ENCODE data around the gene JPT2.
"Not testable (repeated sequence)": the region's sequence is repeated elsewhere in the genome, so short reads cannot be mapped to it uniquely, and the experiment has no call there.

The JPT2 gene

DNA sequence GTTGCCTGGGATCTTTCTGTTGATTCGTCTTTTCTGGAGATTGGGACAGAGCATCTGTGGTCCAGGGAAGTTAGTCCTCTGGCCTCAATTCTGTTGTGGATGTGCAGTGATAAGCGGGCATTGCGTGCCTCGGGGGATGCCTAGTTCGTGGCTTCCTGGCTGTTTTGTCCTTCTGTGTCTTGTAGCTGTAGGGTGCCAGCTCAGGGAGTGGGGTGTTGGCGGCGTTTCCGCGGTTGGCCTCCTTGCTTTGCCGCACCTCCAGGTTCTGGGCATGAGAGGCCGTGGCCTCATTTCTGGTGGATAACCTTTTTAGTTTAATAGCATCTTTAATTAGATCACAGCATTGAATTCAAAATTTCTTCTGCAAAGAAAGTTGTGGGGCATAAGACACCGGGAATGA is 1.4 kb upstream of the JPT2 start:
- no peak for DNase-seq (ENCODE audit: low spot score)

- DNase-seq (ENCODE audit: low spot score) = no peak
Measured at GRCh38 chr16:1677339-1677738, 740 bp upstream of the JPT2 start.

- DNase-seq (ENCODE audit: low spot score) = peak; percentile 29
Measured at GRCh38 chr16:1678500-1679098, 520 bp downstream of the JPT2 start.

DNA sequence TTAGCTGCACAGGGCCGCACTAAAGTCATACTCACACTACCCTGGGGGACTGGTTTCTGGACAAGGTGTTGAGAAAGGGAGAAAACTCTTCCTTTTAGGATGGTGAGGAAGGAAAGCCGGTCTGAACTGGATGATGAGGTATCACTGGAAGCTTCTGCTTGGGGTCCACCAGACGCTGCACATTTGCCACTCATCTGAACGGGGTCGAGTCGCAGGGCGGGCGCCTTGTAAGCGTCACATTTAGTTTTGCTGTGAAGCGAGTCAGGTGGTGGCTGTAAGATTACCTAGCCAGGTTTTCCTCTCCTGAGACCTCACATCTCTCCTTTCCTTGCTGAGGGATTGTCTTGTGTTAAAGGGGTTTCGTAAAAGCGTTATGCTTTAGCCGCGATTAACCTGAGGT is 2.3 kb downstream of the JPT2 start:
- DNase-seq (ENCODE audit: low spot score) = no peak

GRCh38 chr16:1681032-1681431 is 3.0 kb downstream of the JPT2 start:
- DNase-seq (ENCODE audit: low spot score) = no peak

- no peak for DNase-seq (ENCODE audit: low spot score)
Measured at GRCh38 chr16:1687427-1688316, 9.6 kb downstream of the JPT2 start.

DNA sequence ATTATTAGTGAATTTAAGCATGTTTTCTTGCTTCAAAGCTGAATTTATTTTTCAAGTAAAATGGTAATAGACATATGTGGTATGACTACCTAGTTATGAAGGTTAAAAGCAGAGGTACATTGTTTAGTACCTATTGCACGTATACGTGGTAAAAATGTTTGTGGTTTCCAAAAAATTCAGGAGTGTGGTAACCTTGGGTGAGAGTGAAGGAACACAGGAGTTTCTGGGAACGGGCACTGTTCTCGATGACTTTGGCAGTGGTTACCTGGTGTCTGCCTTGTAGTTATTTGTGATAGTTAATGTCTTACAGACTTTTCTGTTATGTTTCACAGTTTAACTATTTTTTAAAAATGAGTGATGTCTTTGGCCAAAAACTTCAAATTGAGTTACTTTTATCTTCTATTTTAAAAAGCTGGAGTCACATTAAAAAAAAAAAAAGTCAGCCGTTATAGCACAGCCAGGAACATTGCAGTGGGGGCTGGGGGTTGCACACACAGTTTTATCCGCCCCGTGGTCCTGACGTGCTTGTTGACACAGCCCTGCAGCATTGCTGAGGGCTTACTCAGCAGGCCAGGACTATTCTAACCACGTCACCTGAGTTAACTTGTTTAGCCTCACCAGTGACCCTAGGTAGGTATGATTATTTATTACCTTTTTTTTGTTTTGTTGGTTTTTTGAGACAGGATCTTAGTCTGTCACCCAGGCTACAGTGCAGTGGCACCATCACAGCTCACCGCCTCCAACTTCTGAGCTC is 10.9 kb downstream of the JPT2 start:
- no peak for DNase-seq (ENCODE audit: low spot score)

DNA sequence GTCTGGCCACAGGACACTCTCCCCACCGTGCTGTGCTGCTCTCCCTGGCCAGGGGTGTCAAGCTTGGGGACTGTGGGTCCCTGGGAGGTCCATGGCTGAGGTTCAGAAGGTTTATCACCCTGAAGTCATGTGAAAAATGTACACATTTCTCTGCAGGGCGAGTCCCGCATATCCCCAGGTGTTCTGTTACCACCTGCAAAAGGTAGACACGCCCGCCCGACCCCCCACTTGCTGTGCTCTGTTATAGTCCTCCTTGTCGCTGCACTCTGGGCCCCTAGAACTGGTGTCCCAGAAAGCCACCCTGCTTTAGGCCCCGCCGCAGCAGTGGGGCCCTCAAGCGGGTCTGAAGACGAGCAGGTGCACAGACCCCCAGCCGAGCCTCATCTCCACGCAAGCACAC is 11.8 kb downstream of the JPT2 start:
- DNase-seq (ENCODE audit: low spot score) = no peak

DNA sequence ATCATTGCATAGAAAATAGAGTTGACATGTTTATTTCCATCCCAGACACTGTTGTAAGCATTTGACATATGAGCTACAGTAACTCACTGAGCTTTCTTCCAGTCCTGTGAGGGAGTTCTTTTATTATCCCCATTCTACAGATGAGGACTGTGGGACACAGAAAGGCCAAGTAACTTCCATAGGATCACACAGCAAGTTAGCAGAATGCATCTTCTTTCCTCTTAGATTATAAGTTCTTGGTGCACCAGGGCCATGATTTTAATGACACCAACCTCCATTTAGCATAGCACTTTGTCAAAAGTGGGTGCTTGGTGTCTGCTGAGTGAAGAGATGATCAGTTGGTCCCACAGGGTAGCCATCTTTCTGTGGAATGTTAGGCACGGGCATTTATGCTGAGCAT is 12.7 kb downstream of the JPT2 start:
- DNase-seq (ENCODE audit: low spot score) = no peak

GRCh38 chr16:1691276-1691675 is 13.2 kb downstream of the JPT2 start:
- no peak for DNase-seq (ENCODE audit: low spot score)

- DNase-seq (ENCODE audit: low spot score) = no peak
Measured at GRCh38 chr16:1691956-1692355, 13.9 kb downstream of the JPT2 start.

- peak; percentile 38 for DNase-seq (ENCODE audit: low spot score)
Measured at GRCh38 chr16:1696863-1697262, 18.8 kb downstream of the JPT2 start.

DNA sequence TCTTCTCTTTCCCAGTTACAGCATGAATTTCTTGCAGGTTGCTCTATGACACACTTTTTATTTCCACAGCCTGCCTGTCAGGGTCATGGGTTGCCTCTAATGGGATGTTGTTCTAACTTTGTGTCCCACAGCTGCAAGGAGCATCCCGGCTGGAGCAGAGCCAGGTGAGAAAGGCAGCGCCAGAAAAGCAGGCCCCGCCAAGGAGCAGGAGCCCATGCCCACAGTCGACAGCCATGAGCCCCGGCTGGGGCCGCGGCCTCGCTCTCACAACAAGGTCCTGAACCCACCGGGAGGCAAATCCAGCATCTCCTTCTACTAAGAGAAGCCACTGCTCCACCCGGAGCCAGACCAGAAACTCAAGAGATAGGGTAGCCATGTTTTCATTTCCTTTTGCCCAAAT is 20.6 kb downstream of the JPT2 start:
- DNase-seq (ENCODE audit: low spot score) = no peak

DNA sequence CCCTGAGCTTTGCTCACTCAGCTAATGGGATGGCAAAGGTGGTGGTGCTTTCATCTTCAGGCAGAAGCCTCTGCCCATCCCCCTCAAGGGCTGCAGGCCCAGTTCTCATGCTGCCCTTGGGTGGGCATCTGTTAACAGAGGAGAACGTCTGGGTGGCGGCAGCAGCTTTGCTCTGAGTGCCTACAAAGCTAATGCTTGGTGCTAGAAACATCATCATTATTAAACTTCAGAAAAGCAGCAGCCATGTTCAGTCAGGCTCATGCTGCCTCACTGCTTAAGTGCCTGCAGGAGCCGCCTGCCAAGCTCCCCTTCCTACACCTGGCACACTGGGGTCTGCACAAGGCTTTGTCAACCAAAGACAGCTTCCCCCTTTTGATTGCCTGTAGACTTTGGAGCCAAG is 22.2 kb downstream of the JPT2 start:
- DNase-seq (ENCODE audit: low spot score) = no peak

DNA sequence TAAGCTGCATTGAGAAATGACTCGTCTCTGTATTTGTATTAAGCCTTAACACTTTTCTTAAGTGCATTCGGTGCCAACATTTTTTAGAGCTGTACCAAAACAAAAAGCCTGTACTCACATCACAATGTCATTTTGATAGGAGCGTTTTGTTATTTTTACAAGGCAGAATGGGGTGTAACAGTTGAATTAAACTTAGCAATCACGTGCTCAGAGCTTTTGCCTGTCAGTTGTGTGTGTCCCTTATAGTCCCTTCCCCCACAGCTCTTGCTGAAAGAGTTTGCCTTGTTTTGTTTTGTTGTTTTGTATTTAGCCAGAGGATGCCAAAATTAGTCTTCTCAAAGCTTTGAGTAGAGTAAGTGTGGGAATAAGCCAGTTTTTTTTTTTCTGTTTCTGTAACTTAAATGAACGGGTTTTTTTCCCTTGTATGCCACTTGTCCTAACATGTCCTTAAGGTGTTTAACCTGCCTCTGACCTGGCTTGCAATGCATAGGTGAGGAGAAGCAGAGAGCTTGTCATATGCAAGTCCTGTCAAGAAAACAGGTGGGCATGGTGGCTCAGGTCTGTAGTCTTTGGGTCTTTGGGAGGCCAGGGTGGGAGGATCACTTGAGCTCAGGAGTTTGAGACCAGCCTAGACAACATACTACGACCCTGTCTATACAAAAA is 23.3 kb downstream of the JPT2 start:
- DNase-seq (ENCODE audit: low spot score) = no peak

GRCh38 chr16:1705324-1705687 is 27.2 kb downstream of the JPT2 start:
- not testable (repeated sequence) for DNase-seq (ENCODE audit: low spot score)

GRCh38 chr16:1705688-1706385 is 27.8 kb downstream of the JPT2 start, which contains the start of gene MAPK8IP3:
Gene MAPK8IP3 (plus strand): TSS chr16:1706195. CDS start chr16:1706340, 145 bp downstream.
- peak; percentile 95 for DNase-seq (ENCODE audit: low spot score)

DNA sequence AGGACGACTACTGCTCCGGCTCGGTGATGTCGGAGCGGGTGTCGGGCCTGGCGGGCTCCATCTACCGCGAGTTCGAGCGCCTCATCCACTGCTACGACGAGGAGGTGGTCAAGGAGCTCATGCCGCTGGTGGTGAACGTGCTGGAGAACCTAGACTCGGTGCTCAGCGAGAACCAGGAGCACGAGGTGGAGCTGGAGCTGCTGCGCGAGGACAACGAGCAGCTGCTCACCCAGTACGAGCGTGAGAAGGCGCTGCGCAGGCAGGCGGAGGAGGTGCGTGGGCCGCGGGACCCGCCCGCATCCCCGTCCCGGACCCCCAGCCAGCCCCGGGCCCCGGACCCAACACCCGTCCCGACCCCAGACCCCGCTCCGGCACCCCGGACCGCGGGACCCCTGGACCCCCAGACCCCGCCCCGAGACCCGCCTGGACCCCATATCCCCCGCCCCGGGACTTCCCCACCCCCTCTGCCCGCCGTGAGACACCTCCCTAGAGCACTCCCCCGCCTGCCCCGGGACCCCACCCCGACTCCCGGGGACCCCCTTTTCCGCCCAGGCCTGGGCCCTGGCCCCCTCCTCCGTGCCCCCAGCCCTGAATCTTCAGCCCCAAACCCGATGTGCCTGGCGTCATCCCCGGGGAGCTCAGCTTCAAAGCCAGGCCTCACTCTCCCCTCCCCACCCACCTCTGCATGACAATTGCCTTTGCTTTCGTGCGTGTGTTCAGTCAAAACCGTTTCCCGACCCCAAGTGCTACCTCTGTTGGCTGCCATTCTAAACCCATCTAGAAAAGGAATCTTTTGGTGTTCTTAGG is 28.5 kb downstream of the JPT2 start:
- peak; percentile 14 for DNase-seq (ENCODE audit: low spot score)

GRCh38 chr16:1707193-1707790 is 29.2 kb downstream of the JPT2 start:
- no peak for DNase-seq (ENCODE audit: low spot score)

- DNase-seq (ENCODE audit: low spot score) = no peak
Measured at GRCh38 chr16:1708083-1708767, 30.1 kb downstream of the JPT2 start.
